Activated B cell treated with CpG ODN at 0.5 μM for 24 hours (primary cell): Measurements from ENCODE around the gene CCDC88C. TPM values are rescaled to one million over a fixed set of nuclear protein-coding genes. Genes with fewer than 3 reads are reported as not detected.

Experiments
- ATAC-seq: fragments of 200-7000 bp; cut with Tn5 transposase; one replicate; pipeline ENCODE4 v1.10.0; 2021; ENCODE audit warnings: low read depth, mild to moderate bottlenecking, moderate library complexity
- CTCF ChIA-PET: fragments of 350-600 bp; sonication (Branson Sonifier 250); formaldehyde crosslinking; loops from one replicate; lab custom pipeline; 2021; ENCODE audit warnings: antibody characterized with exemption; lab: Charles Lee
- POLR2A ChIA-PET: fragments of 350-600 bp; sonication (Branson Sonifier 250); formaldehyde crosslinking; loops from one replicate; lab custom pipeline; 2021; ENCODE audit warnings: antibody characterized with exemption; lab: Charles Lee
- DNase-seq: peaks from one replicate; pipeline ENCODE4 v3.0.0; 2022
- H3K27ac Mint-ChIP-seq: one replicate; pipeline ENCODE4 v1.8.0; 2020; ENCODE audit warnings: mixed read lengths
- H3K27me3 Mint-ChIP-seq: one replicate; pipeline ENCODE4 v1.8.0; 2021; ENCODE audit warnings: mixed read lengths
- H3K36me3 Mint-ChIP-seq: one replicate; pipeline ENCODE4 v1.8.0; 2021; ENCODE audit warnings: low read depth, mixed read lengths
- H3K4me1 Mint-ChIP-seq: one replicate; pipeline ENCODE4 v1.8.0; 2021; ENCODE audit warnings: mixed read lengths
- H3K4me3 Mint-ChIP-seq: one replicate; pipeline ENCODE4 v1.8.0; 2020; ENCODE audit warnings: mild to moderate bottlenecking, mixed read lengths
- H3K9me3 Mint-ChIP-seq: one replicate; pipeline ENCODE4 v1.8.0; 2020; ENCODE audit warnings: mixed read lengths
- intact Hi-C: fragments of 100-400 bp; cut with micrococcal nuclease; formaldehyde crosslinking; loops from one replicate; pipeline ENCODE4 v1.15.1; 2024
- total RNA-seq: library from RNA; stranded (reverse); gene quantifications from 2 replicates; pipeline ENCODE4 v1.2.3, GENCODE V29; 2022
- TF ChIP-seq, protein P1 (sequence below): fragments of 200-600 bp; IDR thresholded peaks from one replicate; pipeline ENCODE4 v1.8.0; 2022; ENCODE audit warnings: antibody characterized with exemption, mild to moderate bottlenecking

The CCDC88C gene
- total RNA-seq, 1 donor from 2014 or later: 164 TPM

DNA sequence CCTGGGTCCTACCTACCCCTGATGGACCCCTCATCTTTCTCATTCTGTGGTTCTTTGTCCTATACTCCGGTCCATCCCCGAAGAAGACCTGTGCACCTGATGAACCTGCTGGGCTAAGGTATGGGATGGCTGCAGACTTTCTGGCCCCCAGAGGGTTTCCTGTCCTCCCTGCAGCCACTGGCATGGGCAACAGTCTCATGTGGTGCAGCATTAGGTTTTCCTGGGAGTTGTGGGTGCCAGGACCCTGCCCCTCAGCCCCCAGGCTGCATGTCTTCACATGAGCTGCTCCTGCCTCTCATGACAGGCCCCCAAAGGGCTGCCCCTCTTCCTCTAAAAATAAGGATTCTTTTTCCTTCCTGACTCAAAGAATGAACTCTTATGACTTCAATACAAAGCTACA, 100.9 kb downstream of the CCDC88C start:
- H3K36me3 Mint-ChIP-seq: peaks cover 74% of the 10 kb centered on the region
- H3K9me3 Mint-ChIP-seq: no peaks in the 10 kb centered on the region
- peaks cover 71% of the 10 kb centered on the region for H3K4me1 Mint-ChIP-seq
- ChIA-PET CTCF (interaction anchor here (1.2 to 2.7 kb wide), 3 partner anchors 30 to 105 kb away, joined by 3 to 14 read pairs (median 4); partner anchors contain the start of gene CCDC88C), POLR2A (interaction anchor here (0.6 to 2.7 kb wide), 8 partner anchors 32 to 805 kb away, joined by 3 to 24 read pairs (median 5); partner anchors contain the start of genes CCDC88C, CPSF2, GPR68 and NDUFB1)
- DNase-seq (no peak), ATAC-seq (no peak)
- H3K27ac Mint-ChIP-seq: peak overlapping the region; percentile 98
- H3K4me3 Mint-ChIP-seq: peak overlapping the region; percentile 19
- TF ChIP-seq, protein P1, sequence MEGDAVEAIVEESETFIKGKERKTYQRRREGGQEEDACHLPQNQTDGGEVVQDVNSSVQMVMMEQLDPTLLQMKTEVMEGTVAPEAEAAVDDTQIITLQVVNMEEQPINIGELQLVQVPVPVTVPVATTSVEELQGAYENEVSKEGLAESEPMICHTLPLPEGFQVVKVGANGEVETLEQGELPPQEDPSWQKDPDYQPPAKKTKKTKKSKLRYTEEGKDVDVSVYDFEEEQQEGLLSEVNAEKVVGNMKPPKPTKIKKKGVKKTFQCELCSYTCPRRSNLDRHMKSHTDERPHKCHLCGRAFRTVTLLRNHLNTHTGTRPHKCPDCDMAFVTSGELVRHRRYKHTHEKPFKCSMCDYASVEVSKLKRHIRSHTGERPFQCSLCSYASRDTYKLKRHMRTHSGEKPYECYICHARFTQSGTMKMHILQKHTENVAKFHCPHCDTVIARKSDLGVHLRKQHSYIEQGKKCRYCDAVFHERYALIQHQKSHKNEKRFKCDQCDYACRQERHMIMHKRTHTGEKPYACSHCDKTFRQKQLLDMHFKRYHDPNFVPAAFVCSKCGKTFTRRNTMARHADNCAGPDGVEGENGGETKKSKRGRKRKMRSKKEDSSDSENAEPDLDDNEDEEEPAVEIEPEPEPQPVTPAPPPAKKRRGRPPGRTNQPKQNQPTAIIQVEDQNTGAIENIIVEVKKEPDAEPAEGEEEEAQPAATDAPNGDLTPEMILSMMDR: no peak
- H3K27me3 Mint-ChIP-seq: no peaks in the 10 kb centered on the region
- intact Hi-C loops: loop anchor here (1.0 to 5.0 kb wide), 5 partner anchors 8 to 919 kb away; partner anchors contain the start of genes CALM1 and RPS6KA5

DNA sequence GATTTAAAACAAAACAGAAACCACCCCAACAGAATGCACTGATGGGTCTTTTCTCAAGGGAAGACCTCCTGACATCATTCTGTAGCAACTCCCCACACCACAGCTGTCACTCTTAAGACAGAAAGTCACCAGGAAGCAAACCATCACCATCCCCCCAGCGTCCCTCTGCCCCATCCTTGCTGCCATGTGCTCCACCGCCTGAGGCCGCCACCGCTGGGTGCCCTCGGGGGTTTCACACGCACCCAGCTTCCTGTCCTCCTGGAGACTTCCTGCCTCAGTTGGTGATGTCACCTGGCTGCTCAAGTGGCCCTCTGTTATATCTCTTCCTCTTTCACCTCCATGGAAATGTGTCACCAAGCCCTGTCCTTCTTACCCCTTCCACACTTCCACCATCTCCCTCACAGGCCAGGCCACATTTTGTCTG, 101.8 kb downstream of the CCDC88C start:
- intact Hi-C loops: loop anchor here (1.0 to 5.0 kb wide), 7 partner anchors 8 to 919 kb away; partner anchors contain the start of genes CALM1, PPP4R3A and RPS6KA5
- Mint-ChIP-seq H3K27ac (peak overlapping the region; percentile 98), H3K27me3 (no peaks in the 10 kb centered on the region), H3K4me1 (peaks cover 75% of the 10 kb centered on the region), H3K9me3 (no peaks in the 10 kb centered on the region), H3K4me3 (peak overlapping the region; percentile 81), H3K36me3 (peaks cover 76% of the 10 kb centered on the region)
- TF ChIP-seq, protein P1: no peak
- DNase-seq (peak; percentile 78), ATAC-seq (peak; percentile 84)
- ChIA-PET POLR2A (interaction anchor here (0.5 to 1.6 kb wide), 21 partner anchors 9 to 804 kb away, joined by 3 to 29 read pairs (median 4); partner anchors contain the start of genes CCDC88C, GPR68, PPP4R3A and TRIP11), CTCF (interaction anchor here (0.8 to 2.7 kb wide), 4 partner anchors 35 to 112 kb away, joined by 3 to 14 read pairs (median 4); partner anchors contain the start of gene CCDC88C)

DNA sequence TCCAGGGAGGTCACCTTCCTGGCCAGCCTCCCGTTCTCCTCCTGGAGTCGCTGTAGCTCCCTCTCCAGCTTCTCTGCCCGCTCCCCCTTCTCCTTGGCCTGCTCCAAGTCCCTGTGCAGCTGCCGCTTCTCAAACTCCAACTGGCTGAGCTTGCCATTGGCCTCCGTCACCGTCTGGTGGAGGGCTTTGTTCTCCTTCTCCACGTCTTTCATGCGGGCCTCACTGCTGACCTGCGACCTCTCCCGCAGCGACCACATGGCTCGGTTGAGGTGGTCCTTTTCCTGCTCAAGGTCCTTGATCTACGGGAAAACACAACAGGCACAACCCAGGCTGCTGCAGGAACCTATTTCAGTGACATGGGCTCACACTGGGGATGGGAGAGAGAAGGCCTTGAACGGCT, 103.8 kb downstream of the CCDC88C start:
- ATAC-seq (no peak), DNase-seq (no peak)
- intact Hi-C loops: no loop called here
- peak overlapping the region; percentile 73 for H3K27ac Mint-ChIP-seq
- TF ChIP-seq, protein P1: no peak
- no peak overlapping the region for H3K4me3 Mint-ChIP-seq
- ChIA-PET POLR2A (interaction anchor here (1.1 kb wide), 2 partner anchors 11 to 103 kb away, joined by 3 to 4 read pairs; no protein-coding TSS in a partner anchor), CTCF (interaction anchor here (0.9 to 1.9 kb wide), 4 partner anchors 10 to 114 kb away, joined by 4 to 7 read pairs (median 6); partner anchors contain the start of gene CCDC88C)
- H3K4me1 Mint-ChIP-seq: peaks cover 74% of the 10 kb centered on the region
- H3K36me3 Mint-ChIP-seq: peaks cover 77% of the 10 kb centered on the region
- H3K27me3 Mint-ChIP-seq: no peaks in the 10 kb centered on the region
- H3K9me3 Mint-ChIP-seq: no peaks in the 10 kb centered on the region

DNA sequence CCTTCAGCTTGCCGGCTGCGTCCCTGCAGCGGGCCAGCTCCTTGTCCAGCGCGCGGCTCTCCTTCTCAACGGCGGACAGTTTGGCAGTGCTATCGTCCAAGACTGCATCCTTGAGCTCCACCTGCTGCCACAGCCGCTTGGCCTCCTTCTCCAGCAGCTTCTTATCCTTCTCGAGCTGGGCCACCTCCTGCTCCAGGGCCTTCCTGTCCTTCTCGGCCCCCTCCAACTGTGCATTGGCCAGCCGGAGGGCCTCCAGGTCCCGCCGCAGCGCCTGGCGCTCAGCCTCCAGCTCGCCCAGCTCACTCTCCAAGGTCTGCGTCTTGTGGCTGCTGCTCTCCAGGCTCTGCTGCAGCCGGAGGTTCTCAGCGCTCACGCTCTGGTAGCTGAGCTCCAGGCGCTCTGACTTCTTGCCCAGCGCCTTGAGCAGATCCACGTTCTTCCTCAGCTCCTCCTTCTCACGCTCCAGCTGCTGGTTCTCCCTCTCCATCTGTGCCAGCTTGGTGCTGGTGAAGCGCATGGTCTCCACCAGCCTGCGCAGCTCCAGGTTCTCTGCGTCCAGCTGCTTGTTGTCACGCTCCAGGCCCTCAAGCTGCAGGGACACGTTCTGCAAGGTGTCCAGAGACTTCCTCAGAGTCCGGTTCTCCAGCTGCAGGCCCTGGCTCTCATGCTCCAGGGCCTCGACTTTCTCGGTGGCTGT, 104.3 kb downstream of the CCDC88C start:
- Mint-ChIP-seq H3K36me3 (peaks cover 80% of the 10 kb centered on the region), H3K4me1 (peaks cover 70% of the 10 kb centered on the region), H3K27ac (no peak overlapping the region), H3K9me3 (no peaks in the 10 kb centered on the region), H3K4me3 (no peak overlapping the region), H3K27me3 (no peaks in the 10 kb centered on the region)
- ATAC-seq (no peak), DNase-seq (no peak)
- POLR2A ChIA-PET: interaction anchor here (0.7 to 1.4 kb wide), 4 partner anchors 12 to 197 kb away, joined by 3 to 5 read pairs (median 4); partner anchors contain the start of gene PPP4R3A
- CTCF ChIA-PET: interaction anchor here (0.9 to 1.9 kb wide), 4 partner anchors 10 to 114 kb away, joined by 4 to 7 read pairs (median 6); partner anchors contain the start of gene CCDC88C
- intact Hi-C loops: no loop called here
- TF ChIP-seq, protein P1: no peak

DNA sequence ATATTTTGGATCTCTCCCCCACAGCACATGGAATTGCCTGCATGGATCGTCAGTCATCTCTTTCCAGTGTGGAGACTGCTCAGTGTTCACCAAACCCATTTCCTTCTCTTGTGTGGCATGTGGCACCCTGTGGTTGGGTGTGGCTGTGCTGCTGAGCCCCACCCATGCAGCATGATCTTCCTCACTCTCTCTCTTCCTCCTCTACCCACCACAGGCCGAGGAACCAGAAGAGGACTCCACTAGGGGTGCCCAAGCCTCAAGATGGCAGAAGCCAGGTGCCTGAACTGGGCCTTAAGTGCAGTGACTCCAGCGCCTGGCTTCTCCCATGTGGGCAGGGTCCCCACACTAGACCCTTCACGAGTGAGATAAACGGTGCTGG, 106.3 kb downstream of the CCDC88C start:
- intact Hi-C loops: no loop called here
- ChIA-PET POLR2A (no interaction called here), CTCF (no interaction called here)
- Mint-ChIP-seq H3K36me3 (peaks cover 92% of the 10 kb centered on the region), H3K27ac (peak overlapping the region; percentile 82), H3K4me1 (peaks cover 49% of the 10 kb centered on the region), H3K27me3 (no peaks in the 10 kb centered on the region), H3K9me3 (no peaks in the 10 kb centered on the region), H3K4me3 (no peak overlapping the region)
- peak; percentile 16 for ATAC-seq
- TF ChIP-seq, protein P1: no peak
- DNase-seq: no peak
